ENCODE data around the gene LIX1L.

LIX1L gene

DNA sequence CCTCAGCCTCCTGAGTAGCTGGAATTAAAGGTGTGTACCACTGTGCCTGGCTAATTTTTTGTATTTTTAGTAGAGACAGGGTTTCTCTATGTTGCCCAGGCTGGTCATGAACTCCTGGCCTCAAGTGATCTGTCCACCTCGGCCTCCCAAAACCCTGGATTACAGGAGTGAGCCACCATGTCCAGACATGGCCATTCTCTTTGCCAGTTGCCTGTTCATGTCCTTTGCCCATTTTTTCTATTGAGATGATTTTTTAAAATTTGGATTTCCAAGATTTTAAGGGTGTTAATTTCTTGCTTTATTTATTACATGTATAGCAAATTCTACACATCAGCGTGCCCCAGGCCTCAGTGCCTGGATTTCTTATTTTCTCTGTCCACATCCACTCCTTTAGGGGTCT, 9.5 kb upstream of the LIX1L start:
- TF ChIP-seq SIN3A (IDR thresholded peaks at IDR 0.05; ENCODE audit: borderline replicate concordance, insufficient read depth, low read length) (no peak), REST (IDR thresholded peaks at IDR 0.05; ENCODE audit: insufficient read depth in 1 of 2, low read depth in 2 of 2, low read length in 2 of 2) (no peak), TAF1 (IDR thresholded peaks at IDR 0.05; ENCODE audit: borderline replicate concordance, insufficient read depth, low read length) (no peak), FOXP2 (optimal IDR thresholded peaks at IDR 0.05; ENCODE audit: borderline replicate concordance, extremely low read depth, extremely low read length, insufficient read depth) (no peak), POLR2AphosphoS5 (IDR thresholded peaks at IDR 0.05; ENCODE audit: low read depth, low read length) (no peak)

- TF ChIP-seq FOXP2 (optimal IDR thresholded peaks at IDR 0.05; ENCODE audit: borderline replicate concordance, extremely low read depth, extremely low read length, insufficient read depth) (no peak), POLR2AphosphoS5 (IDR thresholded peaks at IDR 0.05; ENCODE audit: low read depth, low read length) (no peak), TAF1 (IDR thresholded peaks at IDR 0.05; ENCODE audit: borderline replicate concordance, insufficient read depth, low read length) (no peak), SIN3A (IDR thresholded peaks at IDR 0.05; ENCODE audit: borderline replicate concordance, insufficient read depth, low read length) (no peak), REST (IDR thresholded peaks at IDR 0.05; ENCODE audit: insufficient read depth in 1 of 2, low read depth in 2 of 2, low read length in 2 of 2) (no peak)
Measured at GRCh38 chr1:145965119-145965744, 7.4 kb upstream of the LIX1L start.

DNA sequence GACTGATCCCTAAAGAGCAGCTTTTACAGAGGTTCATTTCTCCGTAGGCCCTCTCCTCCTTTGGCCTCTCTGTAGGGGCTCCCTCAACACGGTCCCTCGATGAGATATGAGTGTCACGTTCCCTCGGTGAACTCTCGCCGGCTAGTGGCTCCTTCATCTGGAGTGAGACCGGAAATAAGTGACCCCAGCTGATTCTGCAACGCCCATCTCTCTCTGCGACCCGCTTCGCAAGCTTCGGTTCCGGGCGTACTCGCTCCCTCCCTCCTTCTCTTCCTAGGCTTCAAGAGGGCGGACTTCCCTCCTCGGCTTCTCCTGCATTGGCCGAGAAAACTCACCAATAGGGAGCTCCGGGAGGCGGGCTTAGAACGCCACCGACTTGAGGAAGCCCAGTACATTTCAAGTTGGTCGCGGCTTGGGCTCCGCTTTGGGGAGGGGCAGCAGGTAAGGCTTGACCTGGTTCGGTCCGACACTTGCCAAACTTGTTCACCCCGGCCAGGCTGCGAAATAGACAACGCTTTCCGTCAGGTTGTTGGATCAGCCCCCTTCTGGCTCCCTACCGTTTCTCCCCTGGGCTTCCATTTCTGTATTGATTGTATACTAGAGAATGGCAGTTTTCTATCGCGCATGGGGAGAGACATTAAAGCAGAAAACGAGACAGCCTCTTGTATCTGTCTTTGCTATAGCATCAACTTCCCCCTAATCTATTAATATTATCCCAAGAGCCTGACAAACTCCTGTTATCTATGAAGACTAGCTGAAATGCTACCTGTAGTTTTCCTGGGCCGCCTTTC, 6.7 kb upstream of the LIX1L start, which contains the start of the genes ANKRD34A and POLR3GL:
Gene ANKRD34A (minus strand): TSS at position 248 of the 791 bp plus-strand sequence. CDS start 2,816 bp downstream, outside the sequence.
Gene POLR3GL (plus strand): TSS at position 363 of the 791 bp plus-strand sequence. CDS start 10,176 bp downstream, outside the sequence.
- TF ChIP-seq SIN3A (IDR thresholded peaks at IDR 0.05; ENCODE audit: borderline replicate concordance, insufficient read depth, low read length) (no peak), POLR2AphosphoS5 (IDR thresholded peaks at IDR 0.05; ENCODE audit: low read depth, low read length) (peak; percentile 89)

GRCh38 chr1:145963265-145964019, 5.6 kb upstream of the LIX1L start:
- TF ChIP-seq REST (IDR thresholded peaks at IDR 0.05; ENCODE audit: insufficient read depth in 1 of 2, low read depth in 2 of 2, low read length in 2 of 2) (no peak), POLR2AphosphoS5 (IDR thresholded peaks at IDR 0.05; ENCODE audit: low read depth, low read length) (no peak), SIN3A (IDR thresholded peaks at IDR 0.05; ENCODE audit: borderline replicate concordance, insufficient read depth, low read length) (no peak), TAF1 (IDR thresholded peaks at IDR 0.05; ENCODE audit: borderline replicate concordance, insufficient read depth, low read length) (no peak), FOXP2 (optimal IDR thresholded peaks at IDR 0.05; ENCODE audit: borderline replicate concordance, extremely low read depth, extremely low read length, insufficient read depth) (no peak)

All from PFSK-1 (cell line).